IPS DF 4.7 (cell line): Measurements from ENCODE around the gene SCN9A.
"Not testable (repeated sequence)": the region's sequence is repeated elsewhere in the genome, so short reads cannot be mapped to it uniquely, and the experiment has no call there.

Source experiments
- DNase-seq: peaks from one replicate; pipeline ENCODE4 v3.0.0-alpha.2; 2013; ENCODE audit warnings: low spot score; ENCODE audit errors: extremely low read depth

Gene SCN9A

GRCh38 chr2:166375195-166375735 lies 479 bp downstream of the SCN9A start:
- no peak for DNase-seq

GRCh38 chr2:166373951-166374350 lies 1.8 kb downstream of the SCN9A start:
- DNase-seq, result no peak

GRCh38 chr2:166373539-166373938 lies 2.2 kb downstream of the SCN9A start:
- DNase-seq, result no peak

- DNase-seq, result no peak
These were observed 2.6 kb downstream of the SCN9A start for GRCh38 chr2:166373105-166373504.

GRCh38 chr2:166372046-166372445 lies 3.7 kb downstream of the SCN9A start:
- no peak for DNase-seq

GRCh38 chr2:166365803-166366420 lies 9.8 kb downstream of the SCN9A start:
- DNase-seq, result no peak

- DNase-seq, result no peak
These were observed 10.5 kb downstream of the SCN9A start for GRCh38 chr2:166365239-166365638.

- no peak for DNase-seq
These were observed 11.1 kb downstream of the SCN9A start for GRCh38 chr2:166364476-166365161.

GRCh38 chr2:166361351-166362153 lies 14.2 kb downstream of the SCN9A start:
- no peak for DNase-seq

- no peak for DNase-seq
These were observed 14.8 kb downstream of the SCN9A start for GRCh38 chr2:166360906-166361305.

GRCh38 chr2:166360426-166360825 lies 15.3 kb downstream of the SCN9A start:
- no peak for DNase-seq

- not testable (repeated sequence) for DNase-seq
These were observed 17.8 kb downstream of the SCN9A start for GRCh38 chr2:166357950-166358321.

GRCh38 chr2:166357068-166357949 lies 18.4 kb downstream of the SCN9A start:
- DNase-seq, result no peak

GRCh38 chr2:166351319-166351718 lies 24.4 kb downstream of the SCN9A start:
- DNase-seq, result no peak

GRCh38 chr2:166350525-166350924 lies 25.2 kb downstream of the SCN9A start:
- no peak for DNase-seq

GRCh38 chr2:166344286-166345113 lies 31.2 kb downstream of the SCN9A start:
- DNase-seq, result no peak

- DNase-seq, result no peak
These were observed 32.3 kb downstream of the SCN9A start for GRCh38 chr2:166343467-166343866.

GRCh38 chr2:166341426-166341825 lies 34.3 kb downstream of the SCN9A start:
- DNase-seq, result no peak

GRCh38 chr2:166338831-166339339 lies 36.9 kb downstream of the SCN9A start:
- DNase-seq, result no peak

GRCh38 chr2:166337932-166338331 lies 37.8 kb downstream of the SCN9A start:
- DNase-seq, result no peak
